ENCODE measurements around the gene GCH1.

GCH1 gene

DNA sequence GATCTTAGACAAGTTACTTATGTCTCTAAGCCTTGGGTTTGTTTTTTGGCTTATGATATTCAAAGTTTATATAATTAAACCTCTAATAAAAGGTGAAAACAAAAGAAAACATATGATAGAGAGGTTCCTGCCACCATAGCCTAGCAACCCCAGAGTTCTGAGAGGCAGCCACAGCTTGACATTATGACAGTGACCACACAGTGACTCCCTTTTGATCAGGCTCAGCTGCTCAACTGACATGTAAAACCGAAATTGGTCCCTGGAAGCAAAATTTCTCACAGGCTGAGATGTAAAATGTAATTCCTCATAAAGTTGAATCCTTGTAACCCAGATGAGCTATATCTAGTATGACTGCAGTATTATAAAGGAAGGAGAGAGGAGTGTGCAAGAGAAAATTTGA is 108.5 kb downstream of the GCH1 start:
- no peaks in the 10 kb centered on the region for H3K9me3 ChIP-seq (ENCODE audit: insufficient read depth, low read length)
- H3K27me3 ChIP-seq (ENCODE audit: low read depth, low read length) = peaks cover 49% of the 10 kb centered on the region
- no peak overlapping the region for H2AFZ ChIP-seq (ENCODE audit: low read depth, low read length)
- no peak overlapping the region for H3K27ac ChIP-seq (ENCODE audit: low read length)
- no peak overlapping the region for H3K9ac ChIP-seq (ENCODE audit: low read length)
- H3K4me1 ChIP-seq (ENCODE audit: low read length) = no peaks in the 10 kb centered on the region
- no peaks in the 10 kb centered on the region for H4K20me1 ChIP-seq (ENCODE audit: insufficient read depth, low read length)
- H3K4me3 ChIP-seq (ENCODE audit: low read length) = no peak overlapping the region
- no peaks in the 10 kb centered on the region for H3K36me3 ChIP-seq (replicated peaks; ENCODE audit: low read depth, low read length)
- no peak for TF ChIP-seq EZH2phosphoT487 (IDR thresholded peaks at IDR 0.05; ENCODE audit: low read depth)
- TF ChIP-seq, protein P1, sequence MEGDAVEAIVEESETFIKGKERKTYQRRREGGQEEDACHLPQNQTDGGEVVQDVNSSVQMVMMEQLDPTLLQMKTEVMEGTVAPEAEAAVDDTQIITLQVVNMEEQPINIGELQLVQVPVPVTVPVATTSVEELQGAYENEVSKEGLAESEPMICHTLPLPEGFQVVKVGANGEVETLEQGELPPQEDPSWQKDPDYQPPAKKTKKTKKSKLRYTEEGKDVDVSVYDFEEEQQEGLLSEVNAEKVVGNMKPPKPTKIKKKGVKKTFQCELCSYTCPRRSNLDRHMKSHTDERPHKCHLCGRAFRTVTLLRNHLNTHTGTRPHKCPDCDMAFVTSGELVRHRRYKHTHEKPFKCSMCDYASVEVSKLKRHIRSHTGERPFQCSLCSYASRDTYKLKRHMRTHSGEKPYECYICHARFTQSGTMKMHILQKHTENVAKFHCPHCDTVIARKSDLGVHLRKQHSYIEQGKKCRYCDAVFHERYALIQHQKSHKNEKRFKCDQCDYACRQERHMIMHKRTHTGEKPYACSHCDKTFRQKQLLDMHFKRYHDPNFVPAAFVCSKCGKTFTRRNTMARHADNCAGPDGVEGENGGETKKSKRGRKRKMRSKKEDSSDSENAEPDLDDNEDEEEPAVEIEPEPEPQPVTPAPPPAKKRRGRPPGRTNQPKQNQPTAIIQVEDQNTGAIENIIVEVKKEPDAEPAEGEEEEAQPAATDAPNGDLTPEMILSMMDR (IDR thresholded peaks at IDR 0.05; ENCODE audit: low read depth, low read length) = no peak
- H3K79me2 ChIP-seq (ENCODE audit: low read length) = no peaks in the 10 kb centered on the region
- no peak overlapping the region for H3K4me2 ChIP-seq (ENCODE audit: low read length)

DNA sequence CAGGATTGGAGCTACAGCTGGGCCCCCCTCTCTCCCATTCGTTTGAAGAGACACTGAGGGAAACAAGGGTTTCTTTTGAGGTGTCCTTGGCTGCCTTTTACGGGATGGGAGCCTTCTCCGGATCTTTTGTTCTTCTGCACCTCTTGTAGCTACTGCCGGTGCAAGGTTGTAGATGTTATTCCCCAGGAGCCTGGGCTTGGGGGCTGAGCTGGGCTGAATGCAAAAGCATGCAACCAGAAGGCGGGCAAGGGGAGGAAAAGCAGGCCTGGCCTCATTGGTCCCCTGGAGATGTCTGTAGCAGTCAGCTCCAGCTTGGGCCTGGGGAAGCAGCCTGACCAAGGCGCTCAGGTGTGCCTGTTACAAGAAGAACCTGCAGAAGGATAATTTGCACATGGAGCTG is 110.3 kb downstream of the GCH1 start:
- H3K4me1 ChIP-seq (ENCODE audit: low read length) = no peaks in the 10 kb centered on the region
- no peak overlapping the region for H2AFZ ChIP-seq (ENCODE audit: low read depth, low read length)
- H3K27ac ChIP-seq (ENCODE audit: low read length) = no peak overlapping the region
- no peak overlapping the region for H3K4me3 ChIP-seq (ENCODE audit: low read length)
- H3K36me3 ChIP-seq (replicated peaks; ENCODE audit: low read depth, low read length) = no peaks in the 10 kb centered on the region
- TF ChIP-seq, protein P1 (IDR thresholded peaks at IDR 0.05; ENCODE audit: low read depth, low read length) = no peak
- no peak for TF ChIP-seq EZH2phosphoT487 (IDR thresholded peaks at IDR 0.05; ENCODE audit: low read depth)
- H4K20me1 ChIP-seq (ENCODE audit: insufficient read depth, low read length) = no peaks in the 10 kb centered on the region
- no peaks in the 10 kb centered on the region for H3K79me2 ChIP-seq (ENCODE audit: low read length)
- no peaks in the 10 kb centered on the region for H3K9me3 ChIP-seq (ENCODE audit: insufficient read depth, low read length)
- no peak overlapping the region for H3K4me2 ChIP-seq (ENCODE audit: low read length)
- H3K27me3 ChIP-seq (ENCODE audit: low read depth, low read length) = peaks cover 50% of the 10 kb centered on the region
- no peak overlapping the region for H3K9ac ChIP-seq (ENCODE audit: low read length)

Data from OCI-LY3 (cell line).